ENCODE data around the gene RYR1. TPM values are rescaled to one million over a fixed set of nuclear protein-coding genes. Genes with fewer than 3 reads are reported as not detected.

RYR1 gene
- total RNA-seq, 1 experiment from 2014 or later, result 4.1 TPM

DNA sequence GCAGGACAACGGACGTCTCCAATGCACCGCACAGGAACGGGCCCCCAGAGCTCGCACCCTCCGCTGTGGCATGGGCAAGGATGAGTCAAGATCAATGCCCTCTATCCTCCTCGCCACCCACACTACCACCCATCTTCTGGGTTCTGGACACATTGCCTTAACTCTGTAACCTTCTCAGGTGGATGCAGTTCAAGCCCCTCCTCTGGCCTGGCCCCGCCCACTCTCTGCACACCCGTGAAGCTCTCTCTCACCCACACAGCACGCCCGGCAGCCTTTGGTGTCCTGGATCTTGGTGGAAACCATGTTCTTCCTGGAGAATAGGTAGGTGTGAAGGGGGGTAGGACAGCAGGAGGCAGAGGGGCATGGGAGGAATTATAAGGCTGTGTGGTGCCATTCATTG lies 163.6 kb downstream of the RYR1 start:
- Histone ChIP-seq H3K79me2 (ENCODE audit: insufficient read depth, low read length) (no peaks in the 10 kb centered on the region), H3K9me2 (ENCODE audit: insufficient read depth) (no peaks in the 10 kb centered on the region), H2AFZ (ENCODE audit: low read depth, low read length, poor library complexity, severe bottlenecking) (no peak overlapping the region), H3K36me3 (ENCODE audit: control insufficient read depth in 1 of 2, insufficient read depth in 2 of 2, low read length in 2 of 2) (no peaks in the 10 kb centered on the region), H3K27ac (ENCODE audit: low read depth, low read length) (no peak overlapping the region), H3K9me3 (ENCODE audit: control insufficient read depth in 1 of 2, insufficient read depth in 1 of 2, low read depth in 1 of 2, low read length in 2 of 2) (no peaks in the 10 kb centered on the region), H3K9ac (ENCODE audit: low read length) (no peak overlapping the region), H3K4me1 (ENCODE audit: control insufficient read depth in 1 of 2, insufficient read depth in 2 of 2, low read length in 2 of 2) (peaks cover 5 to 19% of the 10 kb centered on the region in 2 experiments; a peak in 3 of 4 replicates), H3K27me3 (ENCODE audit: insufficient read depth, low read length) (no peaks in the 10 kb centered on the region), H3K4me2 (ENCODE audit: low read length) (peak overlapping the region; percentile 82), H3K4me3 (replicated peaks in 1 of 2; ENCODE audit: low read depth in 1 of 2, low read length in 2 of 2) (no peak overlapping the region), H4K20me1 (ENCODE audit: insufficient read depth) (no peaks in the 10 kb centered on the region)
- no TSS peak for BruUV-seq (replicated peaks)
- POLR2A ChIA-PET, result no interaction called here
- TF ChIP-seq, protein P1, sequence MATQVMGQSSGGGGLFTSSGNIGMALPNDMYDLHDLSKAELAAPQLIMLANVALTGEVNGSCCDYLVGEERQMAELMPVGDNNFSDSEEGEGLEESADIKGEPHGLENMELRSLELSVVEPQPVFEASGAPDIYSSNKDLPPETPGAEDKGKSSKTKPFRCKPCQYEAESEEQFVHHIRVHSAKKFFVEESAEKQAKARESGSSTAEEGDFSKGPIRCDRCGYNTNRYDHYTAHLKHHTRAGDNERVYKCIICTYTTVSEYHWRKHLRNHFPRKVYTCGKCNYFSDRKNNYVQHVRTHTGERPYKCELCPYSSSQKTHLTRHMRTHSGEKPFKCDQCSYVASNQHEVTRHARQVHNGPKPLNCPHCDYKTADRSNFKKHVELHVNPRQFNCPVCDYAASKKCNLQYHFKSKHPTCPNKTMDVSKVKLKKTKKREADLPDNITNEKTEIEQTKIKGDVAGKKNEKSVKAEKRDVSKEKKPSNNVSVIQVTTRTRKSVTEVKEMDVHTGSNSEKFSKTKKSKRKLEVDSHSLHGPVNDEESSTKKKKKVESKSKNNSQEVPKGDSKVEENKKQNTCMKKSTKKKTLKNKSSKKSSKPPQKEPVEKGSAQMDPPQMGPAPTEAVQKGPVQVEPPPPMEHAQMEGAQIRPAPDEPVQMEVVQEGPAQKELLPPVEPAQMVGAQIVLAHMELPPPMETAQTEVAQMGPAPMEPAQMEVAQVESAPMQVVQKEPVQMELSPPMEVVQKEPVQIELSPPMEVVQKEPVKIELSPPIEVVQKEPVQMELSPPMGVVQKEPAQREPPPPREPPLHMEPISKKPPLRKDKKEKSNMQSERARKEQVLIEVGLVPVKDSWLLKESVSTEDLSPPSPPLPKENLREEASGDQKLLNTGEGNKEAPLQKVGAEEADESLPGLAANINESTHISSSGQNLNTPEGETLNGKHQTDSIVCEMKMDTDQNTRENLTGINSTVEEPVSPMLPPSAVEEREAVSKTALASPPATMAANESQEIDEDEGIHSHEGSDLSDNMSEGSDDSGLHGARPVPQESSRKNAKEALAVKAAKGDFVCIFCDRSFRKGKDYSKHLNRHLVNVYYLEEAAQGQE (IDR thresholded peaks at IDR 0.05; ENCODE audit: low read depth), result no peak
- TF ChIP-seq RAD21 (IDR thresholded peaks at IDR 0.05; ENCODE audit: low read depth), result no peak
- no peak for ATAC-seq
- intact Hi-C loops (cut with micrococcal nuclease), result no loop called here
- DNase-seq (ENCODE audit: low read depth, low spot score), result no peak
- CTCF ChIA-PET, result interaction anchor here (1.0 to 1.8 kb wide), 2 partner anchors 37 to 40 kb away, joined by 3 to 6 read pairs; no protein-coding TSS in a partner anchor
- RAD21 ChIA-PET (ENCODE audit: low non-redundant PET in 1 of 2, low total read pairs in 2 of 2, uncharacterized antibody in 2 of 2, unreplicated experiment in 2 of 2), result no interaction called here

- DNase-seq (ENCODE audit: low read depth, low spot score) (no peak), ATAC-seq (no peak)
- BruUV-seq (replicated peaks), result no TSS peak
- H3K4me3 ChIP-seq (replicated peaks in 1 of 2; ENCODE audit: low read depth in 1 of 2, low read length in 2 of 2), result no peak overlapping the region
- H3K9ac ChIP-seq (ENCODE audit: low read length), result no peak overlapping the region
- RAD21 ChIA-PET (ENCODE audit: low non-redundant PET in 1 of 2, low total read pairs in 2 of 2, uncharacterized antibody in 2 of 2, unreplicated experiment in 2 of 2), result no interaction called here
- no peaks in the 10 kb centered on the region for H3K79me2 ChIP-seq (ENCODE audit: insufficient read depth, low read length)
- no peak overlapping the region for H3K27ac ChIP-seq (ENCODE audit: low read depth, low read length)
- CTCF ChIA-PET, result no interaction called here
- no peaks in the 10 kb centered on the region for H3K36me3 ChIP-seq (ENCODE audit: control insufficient read depth in 1 of 2, insufficient read depth in 2 of 2, low read length in 2 of 2)
- intact Hi-C loops (cut with micrococcal nuclease), result no loop called here
- no peaks in the 10 kb centered on the region for H3K9me2 ChIP-seq (ENCODE audit: insufficient read depth)
- no peaks in the 10 kb centered on the region for H3K27me3 ChIP-seq (ENCODE audit: insufficient read depth, low read length)
- no peaks in the 10 kb centered on the region for H4K20me1 ChIP-seq (ENCODE audit: insufficient read depth)
- no peak overlapping the region for H3K4me2 ChIP-seq (ENCODE audit: low read length)
- peaks cover 5 to 19% of the 10 kb centered on the region in 2 experiments; a peak in 3 of 4 replicates for H3K4me1 ChIP-seq (ENCODE audit: control insufficient read depth in 1 of 2, insufficient read depth in 2 of 2, low read length in 2 of 2)
- no peaks in the 10 kb centered on the region for H3K9me3 ChIP-seq (ENCODE audit: control insufficient read depth in 1 of 2, insufficient read depth in 1 of 2, low read depth in 1 of 2, low read length in 2 of 2)
- no peak overlapping the region for H2AFZ ChIP-seq (ENCODE audit: low read depth, low read length, poor library complexity, severe bottlenecking)
- POLR2A ChIA-PET, result no interaction called here
- no peak for TF ChIP-seq CBX3 (IDR thresholded peaks at IDR 0.05; ENCODE audit: low read depth)
- TF ChIP-seq, protein P2, sequence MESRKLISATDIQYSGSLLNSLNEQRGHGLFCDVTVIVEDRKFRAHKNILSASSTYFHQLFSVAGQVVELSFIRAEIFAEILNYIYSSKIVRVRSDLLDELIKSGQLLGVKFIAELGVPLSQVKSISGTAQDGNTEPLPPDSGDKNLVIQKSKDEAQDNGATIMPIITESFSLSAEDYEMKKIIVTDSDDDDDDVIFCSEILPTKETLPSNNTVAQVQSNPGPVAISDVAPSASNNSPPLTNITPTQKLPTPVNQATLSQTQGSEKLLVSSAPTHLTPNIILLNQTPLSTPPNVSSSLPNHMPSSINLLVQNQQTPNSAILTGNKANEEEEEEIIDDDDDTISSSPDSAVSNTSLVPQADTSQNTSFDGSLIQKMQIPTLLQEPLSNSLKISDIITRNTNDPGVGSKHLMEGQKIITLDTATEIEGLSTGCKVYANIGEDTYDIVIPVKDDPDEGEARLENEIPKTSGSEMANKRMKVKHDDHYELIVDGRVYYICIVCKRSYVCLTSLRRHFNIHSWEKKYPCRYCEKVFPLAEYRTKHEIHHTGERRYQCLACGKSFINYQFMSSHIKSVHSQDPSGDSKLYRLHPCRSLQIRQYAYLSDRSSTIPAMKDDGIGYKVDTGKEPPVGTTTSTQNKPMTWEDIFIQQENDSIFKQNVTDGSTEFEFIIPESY (IDR thresholded peaks at IDR 0.05; ENCODE audit: extremely low read depth, insufficient replicate concordance, low read length), result no peak
- TF ChIP-seq CEBPB (IDR thresholded peaks at IDR 0.05; ENCODE audit: low read depth), result no peak
- TF ChIP-seq ELF1 (IDR thresholded peaks at IDR 0.05; ENCODE audit: borderline replicate concordance, low read depth), result no peak
- no peak for TF ChIP-seq SRF (IDR thresholded peaks at IDR 0.05; ENCODE audit: low read depth)
- TF ChIP-seq, protein P1 (IDR thresholded peaks at IDR 0.05; ENCODE audit: low read depth), result no peak
- no peak for TF ChIP-seq SP1 (IDR thresholded peaks at IDR 0.05; ENCODE audit: low read depth)
These were observed 166.2 kb downstream of the RYR1 start for GRCh38 chr19:38599722-38600121.

Data from HCT116 (cell line).